Hepatocyte (in vitro differentiated cells): ENCODE data around the gene ZNF326. TPM values are rescaled to one million over a fixed set of nuclear protein-coding genes. Genes with fewer than 3 reads are reported as not detected.
"Not testable (repeated sequence)": the region's sequence is repeated elsewhere in the genome, so short reads cannot be mapped to it uniquely, and the experiment has no call there.

Experiments
- DNase-seq: peaks from one replicate; pipeline ENCODE4 v3.0.0-alpha.2; 2016; ENCODE audit warnings: low spot score
- H2AFZ ChIP-seq: fragments of 200-600 bp; sonication (generic); 2 replicates; pipeline ENCODE4 v1.6.0; 2016; ENCODE audit warnings: antibody characterized with exemption, mild to moderate bottlenecking
- H3K27ac ChIP-seq: fragments of 200-600 bp; sonication (generic); 2 replicates; pipeline ENCODE4 v1.5.1; 2016; ENCODE audit warnings: mild to moderate bottlenecking
- H3K27me3 ChIP-seq: fragments of 200-600 bp; sonication (generic); 2 replicates; pipeline ENCODE4 v1.6.1; 2016
- H3K36me3 ChIP-seq: fragments of 200-600 bp; sonication (generic); replicated peaks from 2 replicates; pipeline ENCODE4 v1.5.1; 2016; ENCODE audit warnings: low read depth; ENCODE audit not compliant: insufficient read depth
- H3K4me1 ChIP-seq: fragments of 200-600 bp; sonication (generic); 2 replicates; pipeline ENCODE4 v1.5.1; 2016; ENCODE audit warnings: mild to moderate bottlenecking, moderate library complexity; ENCODE audit not compliant: insufficient read depth
- H3K4me2 ChIP-seq: fragments of 200-600 bp; sonication (generic); 2 replicates; pipeline ENCODE4 v1.6.0; 2016
- H3K4me3 ChIP-seq: fragments of 200-600 bp; sonication (generic); 2 replicates; pipeline ENCODE4 v1.5.1; 2016; ENCODE audit warnings: mild to moderate bottlenecking
- H3K79me2 ChIP-seq: fragments of 200-600 bp; sonication (generic); 2 replicates; pipeline ENCODE4 v1.6.0; 2017; ENCODE audit warnings: mild to moderate bottlenecking
- H3K9me2 ChIP-seq: fragments of 200-600 bp; sonication (generic); replicated peaks from 2 replicates; pipeline ENCODE4 v1.6.0; 2017; ENCODE audit warnings: mild to moderate bottlenecking; ENCODE audit not compliant: insufficient read depth
- H3K9me3 ChIP-seq: fragments of 200-600 bp; sonication (generic); 2 replicates; pipeline ENCODE4 v1.5.1; 2016; ENCODE audit warnings: low read depth, mild to moderate bottlenecking
- H4K20me1 ChIP-seq: fragments of 200-600 bp; sonication (generic); 2 replicates; pipeline ENCODE4 v1.6.0; 2016; ENCODE audit warnings: mild to moderate bottlenecking; ENCODE audit not compliant: insufficient read depth, poor library complexity, severe bottlenecking
- EZH2 ChIP-seq: fragments of 200-600 bp; sonication (generic); IDR thresholded peaks from 2 replicates; pipeline ENCODE4 v1.6.1; 2016; ENCODE audit warnings: antibody characterized with exemption, mild to moderate bottlenecking, borderline replicate concordance
- EZH2phosphoT487 ChIP-seq: fragments of 200-600 bp; sonication (generic); IDR thresholded peaks from one replicate; pipeline ENCODE4 v1.6.1; 2018; ENCODE audit warnings: antibody characterized with exemption, mild to moderate bottlenecking, low read depth, moderate library complexity; ENCODE audit not compliant: unreplicated experiment, severe bottlenecking
- WGBS: methylation state at CpG from one replicate; pipeline ENCODE4 v1.1.6; 2016; ENCODE audit warnings: low lambda C conversion rate; ENCODE audit errors: missing lambda C conversion rate; 5-methylcytosine and 5-hydroxymethylcytosine counted together
- polyA plus RNA-seq: library from polyadenylated mRNA; unstranded; fragments of >200 nt; fragmentation: Nextera tagmentation; extraction: Ambion mirVana; gene quantifications from 2 replicates; pipeline ENCODE4 v1.2.1, GENCODE V29; 2016
- total RNA-seq: library from RNA; depleted of rRNA; stranded (reverse); fragments of >200 nt; gene quantifications from 2 replicates; pipeline ENCODE4 v1.2.3, GENCODE V29; 2014
- TF ChIP-seq, protein P1 (sequence below): fragments of 200-600 bp; sonication (generic); IDR thresholded peaks from 2 replicates; pipeline ENCODE4 v1.5.1; 2016; ENCODE audit warnings: antibody characterized with exemption, mild to moderate bottlenecking; ENCODE audit not compliant: poor library complexity

The ZNF326 gene
- total and polyA plus RNA-seq, 2 experiments from 2014 or later = 16.1 to 25.7 TPM

- Histone ChIP-seq H2AFZ (no peak overlapping the region), H3K4me2 (no peak overlapping the region)
Measured at GRCh38 chr1:90046635-90047034, 51.7 kb downstream of the ZNF326 start.

DNA sequence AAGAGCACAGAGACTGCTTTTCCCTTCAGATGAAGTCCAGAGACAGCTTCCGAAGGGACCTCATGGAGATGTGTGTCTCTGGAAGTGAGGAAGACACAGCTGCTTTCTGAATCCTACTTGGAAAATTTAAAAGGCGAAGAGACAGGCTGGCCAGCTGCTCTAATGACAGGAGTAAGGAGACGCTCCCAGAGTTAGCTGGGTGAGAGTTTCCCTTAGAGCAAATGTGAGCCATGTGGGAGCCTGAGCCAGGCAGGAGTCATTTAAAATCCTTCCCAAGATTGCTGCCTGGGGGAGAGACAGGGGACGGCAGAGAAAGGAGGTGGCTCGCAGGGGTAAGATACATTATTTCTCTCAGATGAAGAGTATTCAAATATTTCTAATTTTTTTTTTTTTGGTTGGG, 53.1 kb downstream of the ZNF326 start:
- TF ChIP-seq, protein P1, sequence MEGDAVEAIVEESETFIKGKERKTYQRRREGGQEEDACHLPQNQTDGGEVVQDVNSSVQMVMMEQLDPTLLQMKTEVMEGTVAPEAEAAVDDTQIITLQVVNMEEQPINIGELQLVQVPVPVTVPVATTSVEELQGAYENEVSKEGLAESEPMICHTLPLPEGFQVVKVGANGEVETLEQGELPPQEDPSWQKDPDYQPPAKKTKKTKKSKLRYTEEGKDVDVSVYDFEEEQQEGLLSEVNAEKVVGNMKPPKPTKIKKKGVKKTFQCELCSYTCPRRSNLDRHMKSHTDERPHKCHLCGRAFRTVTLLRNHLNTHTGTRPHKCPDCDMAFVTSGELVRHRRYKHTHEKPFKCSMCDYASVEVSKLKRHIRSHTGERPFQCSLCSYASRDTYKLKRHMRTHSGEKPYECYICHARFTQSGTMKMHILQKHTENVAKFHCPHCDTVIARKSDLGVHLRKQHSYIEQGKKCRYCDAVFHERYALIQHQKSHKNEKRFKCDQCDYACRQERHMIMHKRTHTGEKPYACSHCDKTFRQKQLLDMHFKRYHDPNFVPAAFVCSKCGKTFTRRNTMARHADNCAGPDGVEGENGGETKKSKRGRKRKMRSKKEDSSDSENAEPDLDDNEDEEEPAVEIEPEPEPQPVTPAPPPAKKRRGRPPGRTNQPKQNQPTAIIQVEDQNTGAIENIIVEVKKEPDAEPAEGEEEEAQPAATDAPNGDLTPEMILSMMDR = no peak
- TF ChIP-seq EZH2phosphoT487 = no peak
- no peak for TF ChIP-seq EZH2
- Histone ChIP-seq H4K20me1 (no peaks in the 10 kb centered on the region), H3K4me1 (peaks cover under 1% of the 10 kb centered on the region), H3K79me2 (no peaks in the 10 kb centered on the region), H3K9me2 (no peaks in the 10 kb centered on the region), H3K9me3 (no peaks in the 10 kb centered on the region), H3K4me3 (no peak overlapping the region), H2AFZ (no peak overlapping the region), H3K27me3 (no peaks in the 10 kb centered on the region), H3K27ac (no peak overlapping the region), H3K36me3 (no peaks in the 10 kb centered on the region), H3K4me2 (no peak overlapping the region)
- no peak for DNase-seq
- 56% methylated on average over 5 of the region's 5 CpGs for WGBS

More at GRCh38 chr1:90046635-90047034, 51.7 kb downstream of the ZNF326 start:
- no peaks in the 10 kb centered on the region for H3K27me3 ChIP-seq
- TF ChIP-seq, protein P1 = no peak
- TF ChIP-seq EZH2phosphoT487 = no peak
- TF ChIP-seq EZH2 = no peak
- no peaks in the 10 kb centered on the region for H4K20me1 ChIP-seq
- DNase-seq = no peak
- H3K9me3 ChIP-seq = no peaks in the 10 kb centered on the region
- no peaks in the 10 kb centered on the region for H3K9me2 ChIP-seq
- H3K27ac ChIP-seq = no peak overlapping the region
- H3K4me3 ChIP-seq = no peak overlapping the region
- H3K36me3 ChIP-seq = no peaks in the 10 kb centered on the region
- no peaks in the 10 kb centered on the region for H3K79me2 ChIP-seq
- WGBS = 84% methylated on average over 3 of the region's 3 CpGs
- H3K4me1 ChIP-seq = peaks cover 6% of the 10 kb centered on the region

GRCh38 chr1:90062700-90063643, 68.1 kb downstream of the ZNF326 start:
- not testable (repeated sequence) for H3K79me2 ChIP-seq, H3K27ac ChIP-seq, H3K4me2 ChIP-seq, H4K20me1 ChIP-seq, H3K9me3 ChIP-seq, H3K4me3 ChIP-seq, H3K27me3 ChIP-seq, H3K36me3 ChIP-seq, DNase-seq, H3K4me1 ChIP-seq, H2AFZ ChIP-seq, H3K9me2 ChIP-seq
- WGBS = 81% methylated on average over 28 of the region's 31 CpGs

DNA sequence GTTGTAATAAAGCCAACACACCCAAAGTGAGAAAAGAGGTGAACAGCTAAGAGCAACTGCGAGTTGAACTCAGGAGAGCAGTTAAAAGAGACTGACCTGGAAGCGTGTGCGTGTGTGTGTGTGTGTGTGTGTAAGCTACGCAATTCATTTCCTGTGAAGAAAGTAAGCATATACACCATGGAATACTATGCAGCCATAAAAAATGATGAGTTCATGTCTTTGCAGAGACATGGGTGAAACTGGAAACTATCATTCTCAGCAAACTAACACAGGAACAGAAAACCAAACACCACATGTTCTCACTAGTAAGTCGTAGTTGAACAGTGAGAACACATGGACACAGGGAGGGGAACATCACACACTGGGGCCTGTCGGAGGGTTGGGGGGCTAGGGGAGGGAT, 69.2 kb downstream of the ZNF326 start:
- not testable (repeated sequence) for H3K4me3 ChIP-seq, H3K4me2 ChIP-seq, H3K79me2 ChIP-seq, H3K27ac ChIP-seq, H3K9me3 ChIP-seq, H3K9me2 ChIP-seq, H3K27me3 ChIP-seq, DNase-seq, H4K20me1 ChIP-seq, H3K36me3 ChIP-seq, H3K4me1 ChIP-seq, H2AFZ ChIP-seq
- WGBS = 84% methylated on average over 6 of the region's 6 CpGs
